Prostate gland (tissue), 2 donors: ENCODE measurements around the gene CCDC14. TPM values are rescaled to one million over a fixed set of nuclear protein-coding genes. Genes with fewer than 3 reads are reported as not detected.

Experiments
- DNase-seq: peaks from one replicate; pipeline ENCODE4 v3.0.0-alpha.2; 2019; ENCODE audit warnings: low spot score
- H3K27ac ChIP-seq, 2 donors: fragments of 200-600 bp; sonication (generic); 2 replicates each; pipeline ENCODE4 v1.5.1; 2017 to 2019
- H3K27me3 ChIP-seq: fragments of 200-600 bp; sonication (generic); replicated peaks from 2 replicates; pipeline ENCODE4 v1.5.1; 2019; ENCODE audit not compliant: insufficient read depth
- H3K36me3 ChIP-seq, 2 donors: fragments of 200-600 bp; sonication (generic); 1 replicate in 1 of 2; 2 replicates in 1 of 2; pipeline versions ENCODE4 v1.5.1 to v1.8.1; 2017 to 2019
- H3K4me1 ChIP-seq: fragments of 200-600 bp; sonication (generic); replicated peaks from 2 replicates; pipeline ENCODE4 v1.5.1; 2019
- H3K4me3 ChIP-seq, 2 donors: fragments of 200-600 bp; sonication (generic); 2 replicates each; pipeline ENCODE4 v1.5.1; 2017 to 2019
- H3K9me3 ChIP-seq: fragments of 200-600 bp; sonication (generic); 2 replicates; pipeline ENCODE4 v1.5.1; 2017
- POLR2A ChIP-seq: fragments of 450-650 bp; IDR thresholded peaks from one replicate; pipeline ENCODE4 v1.6.1; 2016; ENCODE audit warnings: antibody characterized with exemption, mild to moderate bottlenecking
- POLR2AphosphoS5 ChIP-seq: sonication (generic); formaldehyde crosslinking; IDR thresholded peaks from one replicate; pipeline ENCODE4 v1.6.1; 2017; ENCODE audit warnings: antibody characterized with exemption
- WGBS: methylation state at CpG from one replicate; pipeline ENCODE4 v1.1.5; 2018; 5-methylcytosine and 5-hydroxymethylcytosine counted together
- intact Hi-C: fragments of 100-400 bp; cut with DNase I; formaldehyde crosslinking; loops from one replicate; pipeline ENCODE4 v1.14.2; 2022
- total RNA-seq, 2 donors: library from RNA; depleted of rRNA; stranded (reverse); fragments of >200 nt; gene quantifications; one replicate each; pipeline ENCODE4 v1.1.0, GENCODE V29; 2016
- TF ChIP-seq, protein P1 (sequence below), 4 experiments: fragments of 200-600 bp in 2 of 4; fragments of 450-650 bp in 2 of 4; sonication (generic) in 2 of 4; IDR thresholded peaks; 1 replicate in 3 of 4; 2 replicates in 1 of 4; pipeline ENCODE4 v1.5.1; 2016 to 2019; ENCODE audit warnings: antibody characterized with exemption in 4 of 4, mild to moderate bottlenecking in 2 of 4, moderate library complexity in 2 of 4

CCDC14 gene
- total RNA-seq, 2 donors from 2014 or later = 19.0 to 44.9 TPM

DNA sequence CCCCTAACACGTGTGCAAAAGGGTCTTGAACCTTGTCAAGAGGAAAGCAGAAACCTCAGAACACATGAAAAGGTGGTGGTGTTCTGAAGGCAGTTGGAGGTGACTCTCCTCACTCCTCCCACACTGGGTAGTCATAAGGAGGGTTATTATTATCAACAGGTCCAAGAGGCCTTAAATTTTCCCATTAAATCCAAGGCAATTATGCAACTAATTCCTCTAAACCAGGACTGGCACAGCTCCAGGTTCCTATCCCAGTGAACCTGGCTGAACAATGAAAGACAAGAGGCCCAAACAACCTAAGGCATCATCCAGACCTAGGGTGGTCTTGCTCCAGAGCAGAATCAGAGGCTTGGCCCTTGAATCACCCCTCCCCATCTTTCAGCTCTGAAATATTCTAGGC lies 91.9 kb downstream of the CCDC14 start:
- no peaks in the 10 kb centered on the region for H3K4me1 ChIP-seq
- peaks cover 2% of the 10 kb centered on the region for H3K27me3 ChIP-seq
- no peak for TF ChIP-seq POLR2A
- TF ChIP-seq, protein P1, sequence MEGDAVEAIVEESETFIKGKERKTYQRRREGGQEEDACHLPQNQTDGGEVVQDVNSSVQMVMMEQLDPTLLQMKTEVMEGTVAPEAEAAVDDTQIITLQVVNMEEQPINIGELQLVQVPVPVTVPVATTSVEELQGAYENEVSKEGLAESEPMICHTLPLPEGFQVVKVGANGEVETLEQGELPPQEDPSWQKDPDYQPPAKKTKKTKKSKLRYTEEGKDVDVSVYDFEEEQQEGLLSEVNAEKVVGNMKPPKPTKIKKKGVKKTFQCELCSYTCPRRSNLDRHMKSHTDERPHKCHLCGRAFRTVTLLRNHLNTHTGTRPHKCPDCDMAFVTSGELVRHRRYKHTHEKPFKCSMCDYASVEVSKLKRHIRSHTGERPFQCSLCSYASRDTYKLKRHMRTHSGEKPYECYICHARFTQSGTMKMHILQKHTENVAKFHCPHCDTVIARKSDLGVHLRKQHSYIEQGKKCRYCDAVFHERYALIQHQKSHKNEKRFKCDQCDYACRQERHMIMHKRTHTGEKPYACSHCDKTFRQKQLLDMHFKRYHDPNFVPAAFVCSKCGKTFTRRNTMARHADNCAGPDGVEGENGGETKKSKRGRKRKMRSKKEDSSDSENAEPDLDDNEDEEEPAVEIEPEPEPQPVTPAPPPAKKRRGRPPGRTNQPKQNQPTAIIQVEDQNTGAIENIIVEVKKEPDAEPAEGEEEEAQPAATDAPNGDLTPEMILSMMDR (IDR thresholded peaks at IDR 0.05) = no peak
- TF ChIP-seq POLR2AphosphoS5 = no peak
- no peaks in the 10 kb centered on the region for H3K36me3 ChIP-seq
- intact Hi-C loops = no loop called here
- 37% methylated on average over 1 of the region's 1 CpG for WGBS
- DNase-seq = no peak
- no peaks in the 10 kb centered on the region for H3K9me3 ChIP-seq
- no peak overlapping the region for H3K27ac ChIP-seq
- H3K4me3 ChIP-seq = no peak overlapping the region

GRCh38 chr3:123864706-123865105 lies 96.3 kb downstream of the CCDC14 start:
- Histone ChIP-seq H3K27me3 (no peaks in the 10 kb centered on the region), H3K9me3 (no peaks in the 10 kb centered on the region), H3K4me1 (no peaks in the 10 kb centered on the region), H3K4me3 (no peak overlapping the region), H3K36me3 (no peaks in the 10 kb centered on the region), H3K27ac (no peak overlapping the region)
- TF ChIP-seq POLR2AphosphoS5 = no peak
- TF ChIP-seq, protein P1 (IDR thresholded peaks at IDR 0.05) = no peak
- TF ChIP-seq POLR2A = no peak
- intact Hi-C loops = loop anchor here (5.0 kb wide), 1 partner anchor 42 kb away; no protein-coding TSS in a partner anchor
- 92% methylated on average over 4 of the region's 4 CpGs for WGBS
- DNase-seq = no peak

Other genes starting within 250 kb of the CCDC14 start
- 100 to 1,000 TPM; 345 to 600 TPM for gene MYLK, start 76.9 kb downstream of the CCDC14 start, total RNA-seq
- gene ROPN1, start 30.9 kb upstream of the CCDC14 start, total RNA-seq = 10 to 100 TPM in 1 of 2 donors, not detected in 1; 10.8 TPM
- gene KALRN, start 72.1 kb upstream of the CCDC14 start, total RNA-seq = 10 to 100 TPM; 21.8 to 47.5 TPM